GM12865 (cell line): ENCODE measurements around the gene PERP.

Experiments
- DNase-seq: peaks from one replicate; pipeline ENCODE4 v3.0.0; 2010; ENCODE audit warnings: low read depth
- H3K4me3 ChIP-seq: 2 replicates; pipeline ENCODE4 v1.5.1; 2011; ENCODE audit warnings: mild to moderate bottlenecking, low read depth, low read length, control low read depth
- CTCF ChIP-seq: IDR thresholded peaks from 2 replicates; pipeline ENCODE4 v1.5.1; 2011; ENCODE audit warnings: low read length, control low read depth, low read depth, inconsistent platforms; ENCODE audit not compliant: insufficient read depth; ENCODE audit errors: missing control alignments

PERP gene

GRCh38 chr6:138113588-138114210 lies 6.5 kb upstream of the PERP start:
- DNase-seq, result no peak
- no peak for TF ChIP-seq CTCF
- H3K4me3 ChIP-seq, result no peak overlapping the region

GRCh38 chr6:138110229-138110628 lies 3.0 kb upstream of the PERP start:
- no peak overlapping the region for H3K4me3 ChIP-seq
- no peak for TF ChIP-seq CTCF
- DNase-seq, result no peak

GRCh38 chr6:138109042-138109997 lies 2.1 kb upstream of the PERP start:
- no peak overlapping the region for H3K4me3 ChIP-seq
- peak; percentile 78 for DNase-seq

GRCh38 chr6:138107752-138108592 lies 753 bp upstream of the PERP start:
- H3K4me3 ChIP-seq, result peak overlapping the region; percentile 30
- TF ChIP-seq CTCF, result no peak
- no peak for DNase-seq

More at GRCh38 chr6:138109042-138109997, 2.1 kb upstream of the PERP start:
- TF ChIP-seq CTCF, result peak; percentile 90

- peak overlapping the region; percentile 30 for H3K4me3 ChIP-seq
- TF ChIP-seq CTCF, result no peak
- no peak for DNase-seq
These were observed 548 bp downstream of the PERP start for GRCh38 chr6:138106665-138107077.

GRCh38 chr6:138105880-138106664 lies 1.1 kb downstream of the PERP start:
- no peak for TF ChIP-seq CTCF
- no peak overlapping the region for H3K4me3 ChIP-seq
- no peak for DNase-seq
